ENCODE results near the gene CLCNKA.
A peak's percentile ranks its signal among the peaks of the same experiment; 100 is the strongest.
"Not testable (repeated sequence)": the region's sequence is repeated elsewhere in the genome, so short reads cannot be mapped to it uniquely, and the experiment has no call there.

Gene CLCNKA

DNA sequence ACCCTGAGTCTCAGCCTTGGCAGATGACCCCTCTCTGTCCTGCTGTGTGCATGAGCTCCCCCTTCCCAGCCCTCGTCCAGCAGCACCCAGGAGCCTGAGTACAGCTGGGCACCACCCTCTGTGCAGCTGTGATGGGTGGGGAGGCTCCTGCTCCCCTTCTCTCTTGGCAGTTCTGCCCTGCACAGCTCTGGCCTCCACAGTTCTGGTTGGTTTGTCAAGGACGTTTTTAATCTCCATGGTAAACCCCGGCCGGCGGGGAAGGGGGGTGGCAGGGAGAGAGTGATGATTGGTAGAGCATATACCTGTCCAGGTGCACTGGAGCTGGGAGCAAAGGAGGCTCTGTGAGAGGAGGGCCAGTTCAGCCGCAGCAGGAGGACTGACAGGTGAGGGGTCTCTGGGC, at the start of gene CLCNKA:
TSS of gene CLCNKA (plus strand) at position 356 of the 400 bp plus-strand sequence. CDS start 584 bp downstream, outside the sequence.
- DNase-seq = no peak

DNA sequence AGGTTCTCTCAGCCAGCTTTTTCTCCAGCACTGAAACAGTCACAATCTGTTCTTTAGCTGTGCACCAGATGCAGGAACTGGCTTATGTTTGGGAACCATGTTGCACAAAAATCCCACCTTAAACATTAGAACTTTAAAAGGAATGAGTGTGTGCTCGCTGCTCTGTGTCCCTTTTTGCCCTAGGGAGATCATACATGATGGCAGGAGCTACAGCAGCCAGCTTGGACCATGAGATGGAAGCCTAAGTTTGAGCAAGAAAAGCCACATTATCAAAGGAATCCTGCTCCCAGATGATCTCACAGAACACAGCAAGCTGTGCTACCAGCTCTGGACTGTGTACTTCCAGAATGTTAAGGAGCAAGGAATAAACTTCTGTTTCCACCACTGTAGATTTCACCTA, 49.4 kb upstream of the CLCNKA start:
- DNase-seq = no peak

DNA sequence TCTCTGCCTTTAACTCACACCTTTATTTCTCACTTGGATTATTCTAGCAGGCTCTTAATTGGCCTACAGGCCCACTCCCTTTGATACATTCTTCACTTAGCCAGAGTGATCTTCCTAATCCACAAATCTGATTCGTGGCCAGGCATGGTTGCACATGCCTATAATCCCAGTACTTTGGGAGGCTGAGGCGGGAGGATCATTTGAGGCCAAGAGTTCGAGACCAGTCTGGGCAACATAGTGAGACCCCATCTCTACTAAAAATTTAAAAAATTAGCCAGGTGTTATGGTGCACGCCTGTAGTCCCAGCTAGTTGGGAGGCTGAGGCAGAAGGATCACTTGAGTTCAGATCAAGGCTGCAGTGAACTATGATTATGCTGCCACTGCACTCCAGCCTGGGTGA, 48.1 kb upstream of the CLCNKA start:
- DNase-seq = no peak

DNA sequence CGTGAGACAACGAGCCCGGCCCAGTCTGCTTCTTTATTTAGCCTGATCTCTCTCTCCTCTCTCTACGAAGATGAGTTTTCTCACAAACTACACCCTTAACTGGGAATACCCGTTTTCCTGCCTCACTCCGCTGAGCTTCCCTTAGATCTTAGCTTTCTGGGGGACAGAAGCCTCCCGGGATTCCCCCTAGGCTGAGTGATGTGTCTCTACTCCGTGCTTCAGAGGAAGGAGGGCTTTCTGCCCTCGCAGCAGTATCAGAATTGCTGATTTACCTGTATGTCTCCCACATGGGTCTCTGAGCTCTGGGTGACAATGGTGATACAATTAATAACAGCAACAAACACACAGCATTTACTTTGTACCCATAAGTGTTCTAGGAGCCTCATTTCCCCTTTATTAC, 47.0 kb upstream of the CLCNKA start:
- no peak for DNase-seq

DNA sequence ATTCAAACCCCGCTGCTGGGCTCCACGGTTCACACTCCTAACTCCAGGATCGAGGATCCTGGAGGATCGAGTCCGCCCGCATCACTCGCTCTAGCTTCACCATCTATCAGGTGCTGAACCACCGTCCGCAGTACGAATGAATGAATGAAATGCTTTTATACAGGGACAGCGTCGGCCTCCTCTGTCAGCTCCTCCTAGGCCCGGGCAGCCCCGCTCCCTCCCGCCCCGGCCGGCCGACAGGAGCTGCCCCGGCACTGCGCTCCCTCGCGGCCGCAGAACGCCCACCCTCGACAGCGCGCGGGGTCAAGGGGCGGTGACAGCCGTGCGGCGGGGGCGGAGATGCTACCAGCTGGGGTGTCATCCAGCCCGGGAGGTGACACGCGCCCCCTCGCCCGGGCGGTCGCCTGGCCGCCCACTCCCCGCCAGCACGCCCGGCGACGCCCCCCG, 46.5 kb upstream of the CLCNKA start:
- DNase-seq = peak; percentile 67

DNA sequence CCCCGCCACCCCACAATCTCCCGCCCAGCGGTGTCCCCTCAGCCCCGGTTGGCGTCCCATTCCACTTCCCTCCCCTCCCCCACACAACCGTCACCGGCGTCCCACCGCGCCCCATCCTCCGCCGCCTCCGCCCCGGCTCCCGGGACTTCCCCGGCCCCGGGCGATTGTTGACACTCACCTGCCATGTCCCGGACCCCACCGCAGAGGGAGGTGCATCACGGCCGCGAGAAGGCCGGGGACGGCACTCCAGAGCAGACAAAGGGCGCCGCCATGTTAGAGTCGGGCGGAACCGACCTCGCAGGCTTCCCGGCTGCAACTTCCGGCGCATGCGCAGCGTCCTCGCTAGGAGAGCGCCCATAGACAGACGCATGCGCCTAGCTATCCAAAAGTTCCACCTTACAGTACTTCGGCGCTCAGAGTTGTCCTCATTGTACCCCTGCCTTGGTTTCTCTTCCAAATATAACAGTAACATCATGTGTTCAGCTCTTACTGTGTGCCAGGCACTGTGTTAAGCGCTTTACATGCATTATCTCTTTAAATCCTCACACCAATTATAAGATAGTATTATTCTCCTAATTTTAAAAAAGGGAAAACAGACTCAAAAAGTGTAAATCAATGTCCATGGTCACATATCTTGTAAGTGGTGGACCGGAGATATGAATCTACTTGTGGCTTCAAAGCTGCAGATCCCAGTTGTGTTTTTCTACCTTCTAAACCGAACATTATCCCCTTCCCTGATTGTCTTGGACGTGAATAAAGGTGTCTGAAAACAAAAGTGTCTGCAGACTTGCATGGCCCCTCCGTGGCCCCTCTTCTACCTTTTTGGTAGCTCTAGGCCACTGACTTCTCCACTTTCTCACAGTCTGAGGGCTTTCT, 45.8 kb upstream of the CLCNKA start, which contains the start of gene ZBTB17:
TSS of gene ZBTB17 (minus strand) at position 297 of the 876 bp plus-strand sequence. CDS start 27,606 bp downstream, outside the sequence.
- DNase-seq = peak; percentile 94

DNA sequence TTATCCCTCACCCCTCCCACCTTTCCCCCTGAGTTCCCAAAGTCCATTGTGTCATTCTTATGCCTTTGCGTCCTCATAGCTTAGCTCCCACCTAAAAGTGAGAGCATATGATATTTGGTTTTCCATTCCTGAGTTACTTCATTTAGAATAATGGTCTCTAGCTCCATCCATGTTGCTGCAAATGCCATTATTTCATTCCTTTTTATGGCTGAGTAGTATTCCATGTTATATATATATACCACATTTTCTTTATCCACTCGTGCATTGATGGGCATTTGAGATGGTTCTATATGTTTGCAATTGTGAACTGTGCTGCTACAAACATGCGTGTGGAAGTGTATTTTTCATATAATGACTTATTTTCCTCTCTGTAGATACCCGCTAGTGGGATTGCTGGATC, 43.9 kb upstream of the CLCNKA start:
- not testable (repeated sequence) for DNase-seq

DNA sequence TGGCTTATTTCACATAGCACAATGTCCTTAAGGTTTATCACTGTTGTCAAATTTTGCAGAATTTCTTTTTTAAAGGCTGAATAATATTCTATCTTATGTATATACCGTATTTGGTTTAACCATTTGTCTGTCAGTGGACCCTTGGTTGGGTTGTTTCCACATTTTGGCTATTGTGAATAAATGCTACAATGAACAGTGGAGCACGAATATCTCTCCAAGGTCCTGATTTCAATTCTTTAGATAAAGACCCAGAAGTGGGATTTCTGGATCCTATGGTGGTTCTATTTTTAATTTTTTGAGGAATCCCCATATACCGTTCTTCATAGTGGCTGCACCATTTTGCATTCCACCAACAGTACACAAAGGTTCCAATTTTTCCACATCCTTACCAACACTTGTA, 40.2 kb upstream of the CLCNKA start:
- no peak for DNase-seq

DNA sequence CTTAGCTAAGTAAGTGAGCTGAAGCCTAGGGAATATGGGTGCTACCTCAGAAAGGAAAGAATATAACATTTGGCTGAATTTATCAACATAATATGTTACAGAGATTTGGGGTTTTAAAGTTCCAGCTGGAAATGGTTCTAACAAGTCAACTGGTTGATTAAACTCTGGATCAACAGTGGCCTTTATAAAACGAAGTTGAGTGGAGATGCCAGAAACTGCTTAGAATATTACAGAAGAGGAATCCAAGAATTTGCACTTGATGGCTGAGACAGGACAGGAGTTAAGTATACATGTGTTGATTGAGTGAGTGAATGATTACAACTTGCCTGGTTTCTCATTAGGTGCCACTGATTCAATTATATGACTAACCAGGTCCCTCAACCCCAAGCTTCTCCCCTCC, 38.6 kb upstream of the CLCNKA start:
- no peak for DNase-seq

DNA sequence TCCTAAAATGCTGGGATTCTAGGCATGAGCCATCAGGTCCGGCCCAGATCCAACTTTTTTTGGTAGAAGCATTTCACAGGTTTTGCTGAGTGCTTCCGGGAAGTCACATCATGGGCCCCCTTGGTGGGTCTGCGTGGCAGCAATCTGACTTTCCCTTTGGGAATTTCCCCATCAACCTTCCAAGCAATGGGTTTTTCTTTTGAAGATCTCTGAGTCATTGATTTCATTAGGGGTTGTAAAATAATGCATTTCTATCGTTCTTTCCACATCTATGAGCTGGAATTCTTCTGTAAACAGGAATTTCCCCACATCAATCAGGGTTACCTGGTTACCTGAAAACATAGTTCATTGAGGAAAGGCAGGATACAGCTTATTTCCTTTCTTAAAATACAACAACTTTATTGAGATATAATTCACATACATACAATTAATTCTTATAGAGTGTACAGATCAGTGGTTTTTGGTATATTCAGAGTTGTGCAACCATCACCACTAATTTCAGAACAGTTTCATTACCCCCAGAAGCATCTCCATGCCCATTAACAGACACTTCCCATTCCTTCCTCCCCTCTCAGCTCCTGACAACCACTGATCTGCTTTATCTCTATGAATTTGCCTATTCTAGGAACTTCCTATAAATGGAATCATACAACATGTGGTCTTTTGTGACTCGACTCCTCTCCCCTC, 36.1 kb upstream of the CLCNKA start:
- no peak for DNase-seq

DNA sequence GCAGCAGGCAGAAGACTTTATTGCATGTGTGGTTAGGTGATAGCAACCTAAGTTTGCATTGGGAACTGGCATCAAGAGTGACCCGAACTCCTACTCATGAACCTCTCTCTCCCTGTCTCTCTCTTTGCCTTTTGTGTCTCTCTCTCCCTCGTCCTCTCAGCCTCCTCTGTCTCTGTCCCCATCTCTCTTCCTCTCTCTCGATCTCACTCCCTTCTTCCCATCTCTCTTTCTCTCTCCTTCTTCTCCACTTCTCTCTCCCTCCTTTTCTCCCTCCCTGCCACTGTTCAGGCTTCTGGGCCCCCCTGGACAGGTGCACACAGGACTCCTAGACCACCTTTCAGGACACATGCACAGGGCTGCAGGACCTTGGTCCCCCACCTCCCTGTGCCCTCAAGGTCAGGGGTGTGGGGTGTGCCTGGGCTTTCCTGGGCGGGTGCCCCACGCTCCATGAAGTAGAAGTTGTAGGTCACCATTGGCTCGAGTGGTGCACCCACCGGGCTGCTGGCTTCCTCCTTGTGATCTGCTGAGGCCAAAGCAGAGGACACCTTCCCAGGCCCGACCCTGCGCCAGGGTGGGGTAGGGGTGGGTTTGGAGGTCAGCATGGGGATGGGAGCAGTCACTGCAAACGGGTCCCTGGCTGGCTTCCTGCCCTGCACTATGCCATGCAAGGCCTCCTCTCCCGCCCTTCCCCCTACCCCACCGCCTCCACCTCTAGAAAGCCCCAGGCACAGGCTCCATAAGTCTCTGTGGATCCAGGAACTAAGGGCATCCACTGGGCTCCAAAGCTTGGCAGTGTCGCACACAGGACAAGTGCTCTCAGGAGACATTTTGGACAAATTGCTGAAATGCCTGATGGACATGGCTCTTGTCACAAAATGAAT, 32.7 kb upstream of the CLCNKA start:
- DNase-seq = no peak

DNA sequence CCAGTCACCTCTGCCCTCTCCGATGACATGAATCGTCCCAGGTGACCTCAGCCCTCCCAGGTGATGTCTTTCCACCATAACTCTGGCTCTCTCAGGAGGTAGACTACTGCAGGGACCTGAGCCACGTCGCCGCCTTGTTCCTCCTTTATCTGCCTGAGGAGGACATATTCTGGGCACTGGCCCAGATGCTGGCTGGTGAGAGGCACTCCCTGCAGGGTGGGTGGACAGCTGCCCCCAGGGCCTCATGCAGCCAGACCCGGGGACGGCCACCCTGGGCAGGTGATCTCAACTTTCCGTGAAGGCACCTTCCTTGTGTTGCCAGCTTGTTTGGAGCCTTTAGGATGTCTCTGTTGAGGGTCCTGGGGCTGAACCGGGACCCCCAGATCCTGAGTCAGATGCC, 32.1 kb upstream of the CLCNKA start:
- no peak for DNase-seq

DNA sequence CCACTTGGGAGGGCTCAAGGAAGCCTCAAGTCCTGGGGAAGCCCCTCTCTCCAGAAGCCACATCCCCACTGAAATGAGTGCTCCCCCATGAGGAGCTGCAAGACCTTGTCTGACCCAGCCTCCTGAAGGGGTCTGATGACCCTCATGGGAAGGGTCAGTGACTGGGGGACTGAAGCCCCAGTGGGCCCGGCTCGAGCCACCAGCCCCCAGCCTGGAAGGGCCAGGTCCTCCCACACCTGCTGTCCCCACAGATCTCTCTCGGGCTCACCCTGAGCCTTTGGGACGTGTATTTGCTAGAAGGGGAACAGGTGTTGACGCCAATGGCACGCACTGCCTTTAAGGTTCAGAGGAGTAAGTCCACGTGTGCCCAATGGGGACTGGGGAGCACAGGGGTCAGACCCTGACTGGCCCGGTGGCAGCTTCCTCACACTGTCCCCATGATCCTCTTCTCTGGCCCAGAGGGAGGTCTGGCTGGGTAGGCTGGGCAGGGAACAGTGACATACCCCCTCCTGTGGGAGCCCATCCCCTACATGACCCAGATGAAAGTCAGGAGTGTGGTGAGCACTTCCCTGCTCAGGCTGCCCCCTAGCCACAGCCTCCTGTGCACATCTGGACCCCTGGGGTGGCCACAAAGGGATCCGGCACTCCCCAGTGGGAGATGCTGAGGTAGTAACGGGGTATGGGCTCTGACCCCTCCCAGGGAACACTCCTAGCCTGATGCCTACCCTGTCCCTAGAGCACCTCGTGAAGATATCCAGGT, 30.2 kb upstream of the CLCNKA start:
- DNase-seq = no peak

DNA sequence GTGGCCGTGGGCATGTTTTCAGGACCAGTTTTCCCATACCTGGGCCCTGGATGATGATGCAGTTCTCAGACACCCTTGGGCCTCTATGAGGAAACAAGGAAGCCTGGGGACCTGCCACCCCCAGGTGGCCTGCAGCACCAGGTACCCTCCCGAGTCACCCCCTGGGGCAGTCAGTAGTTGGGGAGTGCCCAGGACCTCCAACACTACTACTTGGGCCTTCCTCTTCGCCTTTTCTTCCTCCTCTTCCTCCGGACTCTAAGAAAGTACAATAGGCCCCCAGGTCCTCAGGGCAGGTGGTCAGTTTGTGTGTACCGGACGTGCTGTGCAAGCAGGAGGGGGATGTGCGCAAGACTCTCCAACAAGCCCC, 29.7 kb upstream of the CLCNKA start:
- no peak for DNase-seq

DNA sequence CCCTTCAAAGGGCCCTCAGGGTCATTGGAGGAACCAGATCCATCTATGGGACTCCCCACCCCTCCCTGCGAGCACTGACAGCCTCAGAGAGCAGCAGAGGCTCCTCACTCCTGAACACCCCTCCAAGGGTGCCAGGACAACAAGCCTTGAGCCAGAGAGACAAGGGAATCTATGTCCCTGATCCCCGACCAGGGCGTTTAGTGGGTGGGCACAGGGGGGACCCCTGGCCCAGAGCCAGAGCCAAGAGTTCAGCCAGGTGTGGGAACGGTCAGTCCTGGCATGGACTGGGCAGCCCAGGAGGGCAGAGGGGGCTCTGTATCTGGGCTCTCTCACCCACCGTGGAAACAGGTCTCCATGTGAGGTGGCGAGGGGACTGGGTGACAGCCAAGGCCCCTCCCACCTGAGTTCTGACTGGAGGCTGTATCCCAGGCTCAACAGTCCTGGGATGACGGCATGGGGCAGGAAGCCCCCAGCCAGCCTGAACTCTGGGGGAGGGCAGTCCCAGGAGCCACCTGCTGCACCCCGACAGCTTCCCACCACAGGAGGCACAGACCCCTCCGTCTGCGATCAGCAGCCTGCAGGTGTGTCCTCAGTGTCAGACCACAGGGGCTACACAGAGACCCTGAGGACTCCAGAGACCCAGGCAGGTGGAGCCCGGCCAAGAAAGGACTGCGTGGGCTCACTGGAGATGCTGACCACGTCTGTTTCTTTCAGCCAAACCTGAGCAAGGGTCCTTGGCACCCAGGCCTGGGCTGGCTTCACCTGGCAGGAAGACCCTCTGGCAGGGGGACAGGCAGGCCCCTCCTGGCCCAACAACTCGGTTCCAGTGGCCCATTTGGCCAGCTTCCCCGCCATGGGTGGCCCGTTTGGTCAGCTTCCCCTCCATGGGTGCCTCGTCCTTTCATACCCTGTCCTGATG, 29.0 kb upstream of the CLCNKA start:
- no peak for DNase-seq

DNA sequence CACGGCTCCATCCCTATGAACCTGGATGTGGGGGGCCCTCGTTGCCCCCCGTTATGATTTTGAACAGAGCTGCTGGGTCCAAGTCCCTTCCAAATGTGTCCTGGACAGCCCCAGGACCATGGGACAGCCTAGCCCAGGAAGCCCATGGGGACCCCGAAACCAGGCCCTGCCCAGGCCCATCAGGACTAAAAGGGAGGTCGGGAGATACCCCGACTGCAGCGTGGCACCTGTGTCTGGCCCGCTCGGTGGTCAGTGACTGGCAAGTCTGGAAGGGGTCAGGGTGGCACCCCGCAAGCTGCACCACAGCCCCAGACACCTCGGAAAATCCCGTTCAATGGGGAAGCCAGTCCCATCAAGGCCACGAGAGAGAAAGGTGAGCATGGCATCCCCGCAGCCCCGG, 28.2 kb upstream of the CLCNKA start:
- no peak for DNase-seq

DNA sequence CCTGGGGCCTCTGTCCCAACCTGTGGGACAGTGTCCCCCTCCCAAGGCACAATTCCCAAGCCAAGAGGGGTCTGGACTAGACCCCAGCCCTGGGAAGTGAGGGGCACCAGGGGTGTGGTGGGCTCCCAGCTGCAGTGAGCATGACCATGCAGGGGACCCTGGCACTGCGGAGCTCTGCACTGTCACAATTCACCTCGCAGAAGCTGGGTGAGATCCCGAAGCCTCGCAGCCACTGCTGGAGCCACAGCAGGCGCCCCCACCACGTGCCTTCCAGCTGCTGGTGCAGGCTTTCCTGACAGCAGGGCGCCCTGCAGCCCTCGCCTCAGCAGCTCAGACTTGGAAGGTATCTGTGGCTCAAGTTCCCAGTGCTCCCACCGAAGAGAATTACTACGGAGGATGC, 27.8 kb upstream of the CLCNKA start:
- DNase-seq = no peak

DNA sequence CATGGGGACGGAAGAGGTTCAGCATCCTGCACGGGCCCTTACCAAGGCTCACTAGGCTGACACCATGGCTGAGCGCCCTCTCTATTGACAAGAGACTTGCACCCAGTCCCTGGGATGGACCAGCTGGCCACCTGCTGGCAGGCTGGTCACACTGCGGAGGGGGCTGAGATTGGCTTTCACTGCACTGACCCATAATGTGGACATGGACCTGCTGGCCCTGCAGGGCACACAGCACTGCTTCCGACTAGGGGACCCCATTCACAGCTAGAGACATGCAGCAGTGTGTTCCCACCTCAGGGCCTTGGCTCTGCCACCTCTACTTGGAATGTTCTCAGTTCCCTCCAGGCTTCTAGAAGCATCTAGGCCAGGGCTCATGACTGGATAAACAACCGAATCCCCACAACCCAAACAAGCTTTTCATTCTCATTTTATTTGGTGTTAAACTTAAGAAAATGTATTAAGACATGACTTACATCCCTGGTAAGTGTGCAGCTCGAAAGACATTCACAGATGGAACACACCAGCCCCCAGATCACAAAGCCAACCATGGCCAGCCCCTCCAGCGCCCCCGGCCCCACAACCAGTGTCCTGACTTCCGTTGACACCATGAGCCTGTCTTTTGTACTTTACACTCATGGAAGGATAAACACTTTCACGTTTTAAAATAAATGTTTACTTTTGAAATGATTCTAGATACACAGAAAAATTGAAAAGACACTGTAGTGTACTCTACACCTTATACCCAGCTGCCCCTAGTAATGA, 27.1 kb upstream of the CLCNKA start:
- peak; percentile 64 for DNase-seq

DNA sequence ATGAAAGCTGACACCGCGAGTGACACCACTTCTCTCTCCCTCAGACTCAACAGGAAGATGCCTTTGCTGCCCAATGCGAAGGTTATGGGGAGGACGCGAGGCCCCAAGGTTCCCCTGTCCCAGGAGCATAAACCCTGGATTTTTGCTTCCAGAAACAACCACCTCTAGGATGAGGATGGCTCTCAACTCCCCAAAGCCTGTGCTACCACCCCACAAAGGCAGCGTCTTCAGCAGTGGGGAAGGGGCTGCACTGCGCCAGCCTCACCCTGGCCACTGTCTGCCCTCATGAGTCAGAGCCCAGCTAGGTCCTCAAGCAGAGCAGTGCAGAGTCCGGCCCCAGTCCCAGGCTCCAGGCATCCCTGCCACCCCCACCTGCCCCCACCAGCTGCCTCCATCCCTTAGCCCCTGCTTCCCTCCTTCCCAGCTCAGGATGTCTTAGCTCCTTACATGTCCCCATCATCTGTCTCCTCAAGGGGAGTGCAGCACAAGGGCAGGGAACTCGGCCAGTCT, 24.7 kb upstream of the CLCNKA start:
- no peak for DNase-seq

DNA sequence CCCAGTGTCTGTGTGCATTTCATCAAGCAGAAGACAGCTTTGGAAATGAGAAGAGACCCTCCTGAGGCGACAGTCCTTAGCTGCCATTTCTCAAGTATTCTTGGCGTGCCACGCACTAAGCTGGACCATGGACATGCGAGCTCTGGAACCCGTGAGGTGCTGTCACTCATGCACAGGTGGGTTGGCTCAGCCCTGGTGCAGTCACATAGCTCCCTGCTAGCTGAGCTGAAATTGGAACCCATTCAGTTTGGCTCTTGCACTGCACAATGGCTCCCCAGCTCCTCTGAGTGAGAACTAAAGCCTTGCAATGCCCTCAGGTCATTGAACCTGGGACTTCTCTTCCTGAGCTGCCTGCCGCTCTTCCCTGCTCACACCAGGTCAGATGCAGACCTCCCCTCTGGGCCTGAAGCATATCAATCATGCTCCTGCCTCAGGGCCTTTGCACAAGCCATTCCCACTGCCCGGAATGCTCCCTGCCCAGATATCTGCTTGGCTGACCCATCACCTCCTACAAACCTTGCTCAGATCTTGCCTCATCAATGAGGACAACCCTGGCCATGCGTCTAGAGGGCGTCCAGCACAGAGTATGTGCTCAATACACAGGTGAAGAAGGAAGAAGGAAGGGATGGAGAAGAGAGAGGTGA, 24.1 kb upstream of the CLCNKA start:
- DNase-seq = no peak
